ENCODE data around the gene TMEM252.

TMEM252 gene

GRCh38 chr9:68541568-68541967 lies 885 bp upstream of the TMEM252 start:
- ATAC-seq = no peak

- no peak for ATAC-seq
Observed at GRCh38 chr9:68538200-68538599, 2.5 kb downstream of the TMEM252 start.

- no peak for ATAC-seq
Observed at GRCh38 chr9:68537616-68537880, 3.1 kb downstream of the TMEM252 start.

GRCh38 chr9:68536876-68537615 lies 3.6 kb downstream of the TMEM252 start:
- ATAC-seq = no peak

DNA sequence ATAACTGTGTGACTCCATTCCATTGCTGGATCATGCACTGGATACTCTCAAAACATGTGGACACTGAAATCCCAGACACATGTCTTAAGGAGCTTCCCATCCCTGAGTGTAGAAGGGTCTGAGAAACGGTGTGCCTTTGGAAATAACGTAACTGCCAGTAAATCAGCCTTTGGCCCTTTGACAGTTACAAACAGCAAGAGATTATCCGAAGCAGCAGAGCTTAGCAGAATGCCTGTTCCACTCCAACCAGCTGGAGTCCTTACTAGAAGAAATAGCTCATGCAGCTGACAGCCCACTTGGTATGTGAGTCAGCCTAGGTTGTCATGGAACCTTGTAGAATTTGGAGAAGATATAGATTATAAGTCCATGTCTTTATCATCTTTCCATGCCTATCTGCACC lies 7.0 kb downstream of the TMEM252 start:
- ATAC-seq = no peak

GRCh38 chr9:68532131-68532530 lies 8.6 kb downstream of the TMEM252 start:
- ATAC-seq = no peak

DNA sequence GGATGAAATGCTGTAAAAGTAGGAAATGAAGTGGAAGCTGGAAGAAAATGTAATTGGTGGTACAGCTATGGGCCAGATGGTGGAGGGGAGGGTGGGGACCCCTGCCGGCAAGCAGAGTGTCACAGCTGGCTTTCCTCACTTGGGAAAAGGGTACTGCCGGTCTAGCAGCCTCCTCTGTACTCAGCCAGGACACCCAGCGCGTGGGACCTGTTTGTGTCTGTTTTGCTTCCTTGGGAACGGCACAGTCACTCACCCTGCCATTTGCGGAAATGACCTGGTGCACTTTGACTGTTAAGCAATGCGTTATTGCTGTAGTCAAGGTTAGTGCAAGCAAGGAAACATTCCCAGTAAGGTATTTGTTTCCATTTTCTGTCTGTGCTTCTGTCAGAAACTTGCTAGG lies 10.1 kb downstream of the TMEM252 start:
- no peak for ATAC-seq

GRCh38 chr9:68523367-68523936 lies 17.2 kb downstream of the TMEM252 start:
- no peak for ATAC-seq

DNA sequence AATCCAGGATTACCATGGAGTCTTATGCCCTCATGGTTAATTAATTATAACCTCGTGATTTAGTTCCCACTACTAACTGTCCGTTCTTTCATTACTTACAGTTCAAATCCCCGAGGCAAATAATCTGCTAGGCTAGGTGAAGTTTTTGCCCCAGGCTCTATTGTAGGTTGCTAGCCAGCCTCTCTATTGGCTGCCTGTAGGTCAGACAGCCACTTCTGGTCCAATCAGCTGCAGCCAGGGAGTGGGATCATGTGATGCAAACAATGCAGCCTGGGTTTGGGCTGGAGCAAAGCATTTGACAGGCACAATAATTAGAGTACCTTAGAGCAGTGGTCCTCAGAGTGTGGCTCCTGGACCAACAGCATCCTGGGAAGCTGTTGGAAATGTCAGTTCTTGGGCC lies 17.7 kb downstream of the TMEM252 start:
- no peak for ATAC-seq

- no peak for ATAC-seq
Observed at GRCh38 chr9:68522131-68522530, 18.6 kb downstream of the TMEM252 start.

DNA sequence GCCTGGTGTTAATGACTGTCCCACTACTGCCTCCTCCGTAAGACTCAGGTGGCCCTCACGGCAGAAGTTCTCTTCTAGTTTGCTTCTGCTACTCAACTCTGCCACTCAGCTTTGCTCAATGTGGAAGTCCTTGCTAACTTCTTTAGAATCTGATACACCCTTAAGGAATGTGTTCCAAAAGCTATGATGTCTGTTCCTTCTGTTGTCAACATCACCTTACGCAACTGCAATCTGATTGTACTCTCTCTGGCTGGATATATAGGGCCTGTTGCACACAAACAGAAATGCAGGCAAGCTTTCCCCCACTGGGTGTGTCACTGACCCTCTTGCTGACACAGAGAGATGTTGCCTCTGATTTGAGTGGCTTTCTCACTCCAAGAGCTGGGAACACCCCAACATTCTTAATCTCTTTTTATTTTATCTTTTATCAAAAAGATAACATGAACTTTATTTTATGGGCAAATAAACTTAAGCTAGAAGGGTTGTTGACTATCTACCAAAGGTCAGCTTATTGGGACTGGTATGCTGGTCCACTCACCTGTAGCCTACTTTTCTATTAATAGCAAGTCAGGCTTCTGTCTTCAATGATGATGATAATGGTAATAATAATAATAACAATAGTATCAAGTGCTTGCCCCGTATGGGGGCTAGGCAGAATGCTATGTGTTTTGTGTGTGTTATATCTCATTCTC lies 25.2 kb downstream of the TMEM252 start:
- ATAC-seq = no peak

DNA sequence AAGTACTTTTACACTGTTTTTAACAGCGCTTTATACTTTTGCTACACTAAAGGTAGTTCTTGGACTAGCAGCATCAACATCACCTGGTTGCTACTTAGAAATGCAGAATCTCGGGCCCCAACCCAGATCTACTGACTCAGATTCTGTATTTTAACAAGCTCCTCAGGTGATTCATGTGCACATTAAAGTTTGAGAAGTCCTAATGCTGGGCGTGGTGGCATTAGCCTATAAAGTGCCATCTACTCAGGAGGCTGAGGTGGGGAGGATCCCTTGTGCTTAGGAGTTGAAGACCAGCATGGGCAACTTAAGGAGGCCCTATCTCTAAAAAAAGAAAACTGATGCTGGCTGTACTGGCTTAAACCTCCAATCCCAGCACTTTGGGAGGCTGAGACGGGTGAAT lies 26.7 kb downstream of the TMEM252 start:
- ATAC-seq = no peak

GRCh38 chr9:68513385-68513784 lies 27.3 kb downstream of the TMEM252 start:
- no peak for ATAC-seq

- ATAC-seq = no peak
Observed at GRCh38 chr9:68509689-68510088, 31.0 kb downstream of the TMEM252 start.

DNA sequence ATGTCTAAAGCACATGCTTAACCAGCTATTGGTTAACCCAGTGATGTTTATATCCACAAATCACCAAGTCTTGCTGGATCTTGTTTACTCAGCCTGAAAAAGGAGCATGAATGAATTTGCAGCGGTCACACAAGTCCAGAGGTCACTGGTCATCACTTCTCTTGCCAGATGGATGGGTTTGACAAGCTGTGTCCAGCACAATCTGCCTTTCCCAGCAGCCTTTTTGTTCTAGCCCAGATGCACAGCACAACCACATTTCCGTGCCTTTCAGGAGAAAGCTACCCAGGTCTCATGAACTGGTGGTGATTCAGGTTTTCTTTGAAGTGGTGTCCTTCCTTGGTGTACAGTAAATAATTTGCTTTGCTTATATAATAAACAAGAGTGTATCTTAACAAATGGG lies 32.1 kb downstream of the TMEM252 start:
- no peak for ATAC-seq

- no peak for ATAC-seq
Observed at GRCh38 chr9:68507806-68508145, 32.9 kb downstream of the TMEM252 start.

DNA sequence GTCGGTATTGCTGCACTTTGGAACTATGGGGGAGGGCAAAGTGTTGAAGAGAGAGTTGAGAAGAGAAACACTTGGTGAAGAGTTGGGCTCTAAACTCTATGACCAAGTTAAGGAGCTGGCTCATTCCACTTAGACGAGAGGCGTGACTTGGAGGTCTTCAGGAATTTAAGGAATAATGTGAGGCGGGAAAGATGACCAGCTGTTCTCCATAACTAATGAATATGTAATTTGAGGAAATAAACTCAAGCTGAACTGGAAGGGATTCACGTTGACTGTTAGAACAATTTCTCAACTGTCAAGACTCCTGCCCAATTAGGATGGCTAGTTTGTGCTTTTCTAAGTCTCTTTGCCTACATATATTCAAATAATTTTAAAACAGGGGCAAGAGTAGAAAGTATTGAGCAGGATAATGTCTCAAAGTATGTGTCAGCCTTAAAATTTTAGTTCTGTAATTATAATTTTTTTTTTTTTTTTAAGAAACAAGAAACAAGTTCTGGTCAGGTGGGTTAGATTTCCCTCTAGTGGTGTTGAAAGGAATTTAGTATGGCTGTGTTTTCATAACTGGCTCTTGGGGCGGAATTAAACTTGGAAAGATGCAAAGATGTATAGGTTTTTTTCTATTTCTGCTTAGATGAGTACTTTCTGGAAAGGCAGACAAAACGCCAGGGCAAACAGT lies 33.4 kb downstream of the TMEM252 start:
- no peak for ATAC-seq

DNA sequence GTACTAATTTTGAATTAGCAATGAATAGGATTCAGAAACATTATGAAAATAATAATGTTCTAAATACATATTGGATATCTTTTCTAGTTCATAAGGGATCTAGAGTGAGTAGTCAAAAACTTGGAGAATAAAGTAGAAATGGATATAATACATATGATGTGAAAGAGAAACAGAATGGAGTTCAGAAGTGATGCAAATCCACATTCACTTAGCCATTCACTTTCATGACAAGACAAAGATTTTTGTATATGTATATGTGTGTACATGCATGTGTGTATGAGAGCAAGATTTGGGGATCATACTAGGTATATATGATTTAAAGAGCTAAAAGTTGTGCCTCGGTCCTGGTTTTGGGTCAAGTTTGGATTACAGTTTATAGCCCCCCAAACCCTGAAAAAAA lies 34.1 kb downstream of the TMEM252 start:
- no peak for ATAC-seq

GRCh38 chr9:68505681-68506409 lies 34.8 kb downstream of the TMEM252 start:
- no peak for ATAC-seq

DNA sequence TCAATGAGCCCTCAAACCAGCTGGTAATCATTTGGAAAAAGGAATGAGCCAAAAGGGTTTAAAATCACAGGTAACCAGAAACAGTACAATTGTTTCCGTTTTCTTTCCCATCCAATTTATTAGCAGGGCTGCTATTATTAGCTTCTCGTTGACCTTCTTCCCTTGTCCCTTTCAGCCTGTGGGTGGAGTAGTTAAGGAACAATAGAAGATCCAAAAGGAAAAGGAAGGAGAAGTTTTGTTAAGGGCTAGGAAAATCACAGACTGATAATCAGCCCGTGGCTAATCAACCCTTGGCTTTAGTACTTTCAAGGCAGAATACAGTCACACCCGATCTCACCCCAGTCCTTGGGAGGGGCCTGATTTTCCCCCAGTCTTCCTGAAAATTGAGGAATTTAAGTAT lies 38.4 kb downstream of the TMEM252 start:
- ATAC-seq = no peak

- ATAC-seq = no peak
Observed at GRCh38 chr9:68500457-68501381, 40.0 kb downstream of the TMEM252 start.

DNA sequence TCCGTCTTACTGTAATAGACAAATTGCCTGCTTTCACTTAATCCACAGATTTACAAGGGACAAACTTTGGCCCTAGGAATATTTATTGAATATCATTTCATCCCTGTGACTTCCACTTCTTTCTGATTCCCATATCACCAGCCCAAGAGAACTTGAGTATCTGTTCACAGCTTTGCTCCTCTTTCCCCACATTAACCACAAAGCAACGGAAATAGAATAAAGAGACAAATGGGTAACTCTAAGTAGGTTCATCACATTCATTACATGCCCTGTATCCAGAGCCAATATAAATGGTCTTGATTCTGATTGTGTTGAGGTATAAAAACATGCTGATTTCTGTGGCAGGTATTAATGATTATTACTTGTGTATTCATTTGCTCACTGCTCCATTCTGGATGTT lies 41.9 kb downstream of the TMEM252 start:
- no peak for ATAC-seq
